Thyroid gland (tissue), 4 donors: ENCODE results near the gene UBN1. TPM values are rescaled to one million over a fixed set of nuclear protein-coding genes. Genes with fewer than 3 reads are reported as not detected.

ENCODE experiments used
- DNase-seq, 2 donors: peaks; one replicate each; pipeline ENCODE4 v3.0.0-alpha.2; 2019
- H3K27ac ChIP-seq, 3 donors: fragments of 200-600 bp; sonication (generic); 1 replicate in 2 of 3; 2 replicates in 1 of 3; pipeline ENCODE4 v1.5.1; 2016 to 2019; ENCODE audit warnings: mild to moderate bottlenecking in 1 of 3, moderate library complexity in 1 of 3
- H3K27me3 ChIP-seq: fragments of 200-600 bp; sonication (generic); one replicate; pipeline ENCODE4 v1.5.1; 2019
- H3K36me3 ChIP-seq, 2 donors: fragments of 200-600 bp; sonication (generic); one replicate each; pipeline ENCODE4 v1.5.1; 2016 to 2019
- H3K4me1 ChIP-seq, 2 donors: fragments of 200-600 bp; sonication (generic); one replicate each; pipeline ENCODE4 v1.5.1; 2017 to 2019
- H3K4me3 ChIP-seq, 3 donors: fragments of 200-600 bp; sonication (generic); replicated peaks in 1 of 3; 1 replicate in 2 of 3; 2 replicates in 1 of 3; pipeline ENCODE4 v1.5.1; 2016; ENCODE audit warnings: mild to moderate bottlenecking in 1 of 3
- H3K9me3 ChIP-seq: fragments of 200-600 bp; sonication (generic); one replicate; pipeline ENCODE4 v1.5.1; 2017
- CTCF ChIP-seq, 6 experiments: fragments of 200-600 bp in 3 of 6; fragments of 450-650 bp in 3 of 6; sonication (generic) in 3 of 6; IDR thresholded peaks; one replicate each; pipeline ENCODE4 v1.5.1; 2016 to 2019; ENCODE audit warnings: antibody characterized with exemption in 6 of 6, mild to moderate bottlenecking in 2 of 6, inconsistent platforms in 1 of 6, moderate library complexity in 1 of 6
- POLR2A ChIP-seq, 2 donors: fragments of 450-650 bp; IDR thresholded peaks; one replicate each; pipeline ENCODE4 v1.6.1; 2017; ENCODE audit warnings: antibody characterized with exemption in 2 of 2, mild to moderate bottlenecking in 2 of 2, moderate library complexity in 1 of 2
- WGBS, 2 donors: methylation state at CpG; one replicate each; pipeline ENCODE4 v1.1.5; 2017; 5-methylcytosine and 5-hydroxymethylcytosine counted together
- intact Hi-C: fragments of 100-400 bp; cut with DNase I; formaldehyde crosslinking; loops from one replicate; pipeline ENCODE4 v1.15.1; 2023
- total RNA-seq, 4 donors: library from RNA; depleted of rRNA; stranded (reverse); fragments of >200 nt; gene quantifications; one replicate each; pipeline ENCODE4 v1.2.3, GENCODE V29; 2016

The UBN1 gene
- total RNA-seq, 4 donors from 2014 or later = 27.9 to 40.7 (median 30.5) TPM

- H3K36me3 ChIP-seq = peaks cover 51 to 65% of the 10 kb centered on the region in 2 donors
- H3K27ac ChIP-seq = no peak overlapping the region
- no peak overlapping the region for H3K4me3 ChIP-seq
- no peaks in the 10 kb centered on the region for H3K9me3 ChIP-seq
- no peak for DNase-seq
- TF ChIP-seq POLR2A (IDR thresholded peaks at IDR 0.05) (no peak), CTCF (IDR thresholded peaks at IDR 0.05) (no peak)
- H3K27me3 ChIP-seq = no peaks in the 10 kb centered on the region
- H3K4me1 ChIP-seq = no peaks in the 10 kb centered on the region
- intact Hi-C loops = no loop called here
- 91 to 94% methylated on average over 5 of the region's 5 CpGs for WGBS, 2 donors
These were observed 7.3 kb upstream of the UBN1 start for GRCh38 chr16:4839942-4840341.

- peaks cover 54 to 65% of the 10 kb centered on the region in 2 donors for H3K36me3 ChIP-seq
- no peak for DNase-seq
These were observed 6.3 kb upstream of the UBN1 start for GRCh38 chr16:4840984-4841383.

GRCh38 chr16:4846503-4846900, 779 bp upstream of the UBN1 start:
- Histone ChIP-seq H3K4me1 (peaks cover 38 to 41% of the 10 kb centered on the region in 2 donors), H3K4me3 (peak overlapping the region; percentile 79 to 96 (median 88)), H3K9me3 (no peaks in the 10 kb centered on the region), H3K27me3 (no peaks in the 10 kb centered on the region), H3K27ac (peak overlapping the region; percentile 87 to 98 (median 95)), H3K36me3 (peaks cover 28 to 30% of the 10 kb centered on the region in 2 donors)
- TF ChIP-seq POLR2A (IDR thresholded peaks at IDR 0.05) = peak in 1 of 2 donors; percentile 1
- TF ChIP-seq CTCF (IDR thresholded peaks at IDR 0.05) = no peak
- intact Hi-C loops = loop anchor here (2.0 kb wide), 1 partner anchor 108 kb away; no protein-coding TSS in a partner anchor
- WGBS, 2 donors = 0% methylated on average over 11 of the region's 27 CpGs; no CpG with 5 or more reads in 1 of the 2 donors
- peak; percentile 79 to 81 for DNase-seq

More at GRCh38 chr16:4840984-4841383, 6.3 kb upstream of the UBN1 start:
- TF ChIP-seq CTCF (IDR thresholded peaks at IDR 0.05) (no peak), POLR2A (IDR thresholded peaks at IDR 0.05) (no peak)
- intact Hi-C loops = no loop called here
- H3K27ac ChIP-seq = no peak overlapping the region
- 77 to 78% methylated on average over 5 of the region's 5 CpGs for WGBS, 2 donors
- H3K4me1 ChIP-seq = peaks cover 7% of the 10 kb centered on the region in 2 donors
- no peaks in the 10 kb centered on the region for H3K27me3 ChIP-seq
- H3K9me3 ChIP-seq = no peaks in the 10 kb centered on the region
- H3K4me3 ChIP-seq = no peak overlapping the region

- Histone ChIP-seq H3K4me3 (peak overlapping the region; percentile 54 to 96 (median 94)), H3K36me3 (peaks cover 17 to 19% of the 10 kb centered on the region in 2 donors), H3K9me3 (no peaks in the 10 kb centered on the region), H3K4me1 (peaks cover 41 to 44% of the 10 kb centered on the region in 2 donors), H3K27ac (peak overlapping the region; percentile 71 to 98 (median 95)), H3K27me3 (no peaks in the 10 kb centered on the region)
- DNase-seq = peak; percentile 74 to 80
- intact Hi-C loops = loop anchor here (2.0 kb wide), 1 partner anchor 107 kb away; no protein-coding TSS in a partner anchor
- 0% methylated on average over 23 to 33 of the region's 83 CpGs for WGBS, 2 donors
- TF ChIP-seq POLR2A (IDR thresholded peaks at IDR 0.05) (no peak), CTCF (IDR thresholded peaks at IDR 0.05) (no peak)
These were observed 700 bp downstream of the UBN1 start for GRCh38 chr16:4847774-4848587.

- peaks cover 5 to 11% of the 10 kb centered on the region in 2 donors for H3K36me3 ChIP-seq
- no peak overlapping the region for H3K4me3 ChIP-seq
- H3K4me1 ChIP-seq = peaks cover 41 to 44% of the 10 kb centered on the region in 2 donors
- H3K9me3 ChIP-seq = no peaks in the 10 kb centered on the region
- WGBS, 2 donors = 81 to 83% methylated on average over 3 of the region's 3 CpGs
- intact Hi-C loops = no loop called here
- TF ChIP-seq POLR2A (IDR thresholded peaks at IDR 0.05) = no peak
- no peak for TF ChIP-seq CTCF (IDR thresholded peaks at IDR 0.05)
- no peaks in the 10 kb centered on the region for H3K27me3 ChIP-seq
- no peak overlapping the region for H3K27ac ChIP-seq
- DNase-seq = no peak
These were observed 2.9 kb downstream of the UBN1 start for GRCh38 chr16:4850211-4850610.
